Mammary epithelial cell (primary cell): Measurements from ENCODE around the gene DSCAM.

Source experiments
- CTCF ChIP-seq, 2 donors: IDR thresholded peaks in 1 of 2; conservative IDR thresholded peaks in 1 of 2; 2 replicates each; pipeline ENCODE4 v1.5.1; 2011 to 2012; ENCODE audit warnings: inconsistent platforms in 2 of 2, low read length in 2 of 2, mild to moderate bottlenecking in 2 of 2, control low read depth in 1 of 2, low read depth in 1 of 2; ENCODE audit not compliant: insufficient read depth in 1 of 2; ENCODE audit errors: extremely low read depth in 1 of 2
- EZH2 ChIP-seq: IDR thresholded peaks from 2 replicates; pipeline ENCODE4 v1.6.1; 2012; ENCODE audit warnings: low read length, inconsistent platforms, borderline replicate concordance

- TF ChIP-seq CTCF (conservative IDR thresholded peaks at IDR 0.05 in 1 of 2, IDR thresholded peaks at IDR 0.05 in 1 of 2; ENCODE audit: extremely low read depth in 1 of 2, insufficient read depth in 1 of 2, low read depth in 1 of 2, low read length in 2 of 2) (no peak), EZH2 (no peak)
These were observed 474.5 kb downstream of the DSCAM start for GRCh38 chr21:40372506-40372905.
